HG02571 (cell line): ENCODE data around the gene HOXC6.
"Not testable (repeated sequence)": the region's sequence is repeated elsewhere in the genome, so short reads cannot be mapped to it uniquely, and the experiment has no call there.

Experiments
- ATAC-seq: cut with Tn5 transposase; IDR thresholded peaks from one replicate; pipeline ENCODE4 v1.9.1; 2021; ENCODE audit warnings: mild to moderate bottlenecking, moderate library complexity; ENCODE audit not compliant: unreplicated experiment

Gene HOXC6

GRCh38 chr12:54038284-54038870 lies 10.1 kb downstream of the HOXC6 start:
- no peak for ATAC-seq

- ATAC-seq: no peak
These were observed 10.7 kb downstream of the HOXC6 start for GRCh38 chr12:54038871-54039414.

GRCh38 chr12:54039417-54040147 lies 11.3 kb downstream of the HOXC6 start:
- no peak for ATAC-seq

- ATAC-seq: no peak
These were observed 11.9 kb downstream of the HOXC6 start for GRCh38 chr12:54040148-54040494.

- ATAC-seq: no peak
These were observed 12.4 kb downstream of the HOXC6 start for GRCh38 chr12:54040648-54041047.

GRCh38 chr12:54041097-54041690 lies 13.0 kb downstream of the HOXC6 start:
- ATAC-seq: no peak

- not testable (repeated sequence) for ATAC-seq
These were observed 13.8 kb downstream of the HOXC6 start for GRCh38 chr12:54042033-54042432.

GRCh38 chr12:54042970-54043853 lies 15.0 kb downstream of the HOXC6 start:
- no peak for ATAC-seq

GRCh38 chr12:54044425-54045103 lies 16.3 kb downstream of the HOXC6 start:
- no peak for ATAC-seq

- no peak for ATAC-seq
These were observed 17.2 kb downstream of the HOXC6 start for GRCh38 chr12:54045401-54045800.

GRCh38 chr12:54045868-54046521 lies 17.8 kb downstream of the HOXC6 start:
- no peak for ATAC-seq

- no peak for ATAC-seq
These were observed 18.5 kb downstream of the HOXC6 start for GRCh38 chr12:54046809-54047159.

- ATAC-seq: no peak
These were observed 19.1 kb downstream of the HOXC6 start for GRCh38 chr12:54047160-54047963.

- no peak for ATAC-seq
These were observed 19.7 kb downstream of the HOXC6 start for GRCh38 chr12:54047964-54048303.

GRCh38 chr12:54048406-54049093 lies 20.3 kb downstream of the HOXC6 start:
- ATAC-seq: no peak

- ATAC-seq: no peak
These were observed 20.9 kb downstream of the HOXC6 start for GRCh38 chr12:54049108-54049507.

- ATAC-seq: no peak
These were observed 22.2 kb downstream of the HOXC6 start for GRCh38 chr12:54050482-54050810.

GRCh38 chr12:54051026-54051842 lies 23.0 kb downstream of the HOXC6 start:
- ATAC-seq: no peak
